Mesenchymal stem cell (in vitro differentiated cells and primary cell): ENCODE measurements around the gene RFC2.

Source experiments
- DNase-seq: peaks from one replicate; pipeline ENCODE4 v3.0.0-alpha.2; 2013
- H2AFZ ChIP-seq: one replicate; pipeline ENCODE4 v1.6.1; 2013; ENCODE audit warnings: low read depth, mild to moderate bottlenecking, control low read depth, inconsistent platforms, low read length, moderate library complexity
- H2AK5ac ChIP-seq: 2 replicates; pipeline ENCODE4 v1.6.1; 2013; ENCODE audit warnings: low read length, moderate library complexity, mild to moderate bottlenecking, inconsistent platforms; ENCODE audit not compliant: severe bottlenecking
- H2BK120ac ChIP-seq: one replicate; pipeline ENCODE4 v1.6.1; 2013; ENCODE audit warnings: low read depth, mild to moderate bottlenecking, inconsistent platforms, low read length, moderate library complexity
- H2BK12ac ChIP-seq, 2 experiments: one replicate each; pipeline ENCODE4 v1.6.1; 2013; ENCODE audit warnings: inconsistent platforms in 2 of 2, low read length in 2 of 2, mild to moderate bottlenecking in 2 of 2, moderate library complexity in 2 of 2, control low read depth in 1 of 2
- H2BK15ac ChIP-seq: one replicate; pipeline ENCODE4 v1.6.1; 2013; ENCODE audit warnings: mild to moderate bottlenecking, low read depth, inconsistent platforms; ENCODE audit not compliant: poor library complexity, severe bottlenecking
- H2BK5ac ChIP-seq: 2 replicates; pipeline ENCODE4 v1.6.1; 2013; ENCODE audit warnings: low read depth, mild to moderate bottlenecking, low read length, control low read depth, inconsistent platforms; ENCODE audit not compliant: poor library complexity, severe bottlenecking
- H3K14ac ChIP-seq, 2 experiments: one replicate each; pipeline ENCODE4 v1.6.1; 2013; ENCODE audit warnings: inconsistent platforms in 2 of 2, low read length in 2 of 2, control low read depth in 1 of 2, mild to moderate bottlenecking in 1 of 2, moderate library complexity in 1 of 2
- H3K18ac ChIP-seq, 2 experiments: one replicate each; pipeline ENCODE4 v1.6.1; 2013; ENCODE audit warnings: inconsistent platforms in 2 of 2, low read length in 2 of 2, control low read depth in 1 of 2, low read depth in 1 of 2, mild to moderate bottlenecking in 1 of 2
- H3K23ac ChIP-seq, 2 experiments: one replicate each; pipeline ENCODE4 v1.6.1; 2013; ENCODE audit warnings: inconsistent platforms in 2 of 2, low read length in 2 of 2, mild to moderate bottlenecking in 2 of 2, moderate library complexity in 2 of 2, control low read depth in 1 of 2
- H3K27ac ChIP-seq: 2 replicates; pipeline ENCODE4 v1.5.1; 2013; ENCODE audit warnings: mild to moderate bottlenecking, moderate library complexity, low read length, control low read depth, inconsistent platforms; ENCODE audit not compliant: poor library complexity, severe bottlenecking
- H3K27me3 ChIP-seq, 2 experiments: 2 replicates each; pipeline versions ENCODE4 v1.6.1 to v1.7.0; 2013; ENCODE audit warnings: low read length in 2 of 2, mild to moderate bottlenecking in 2 of 2, moderate library complexity in 2 of 2, control low read depth in 1 of 2, inconsistent platforms in 1 of 2; ENCODE audit not compliant: control insufficient read depth in 1 of 2, insufficient read depth in 1 of 2
- H3K36me3 ChIP-seq, 2 experiments: 2 replicates each; pipeline versions ENCODE4 v1.6.1 to v1.7.0; 2013; ENCODE audit warnings: low read length in 2 of 2, control low read depth in 1 of 2, inconsistent platforms in 1 of 2, low read depth in 1 of 2, mild to moderate bottlenecking in 1 of 2; ENCODE audit not compliant: insufficient read depth in 2 of 2, control insufficient read depth in 1 of 2
- H3K4ac ChIP-seq, 2 experiments: one replicate each; pipeline ENCODE4 v1.6.1; 2013; ENCODE audit warnings: inconsistent platforms in 2 of 2, low read length in 2 of 2, mild to moderate bottlenecking in 2 of 2, moderate library complexity in 2 of 2, control low read depth in 1 of 2, low read depth in 1 of 2
- H3K4me1 ChIP-seq: 2 replicates; pipeline ENCODE4 v1.6.1; 2013; ENCODE audit warnings: low read depth, low read length, control low read depth; ENCODE audit not compliant: control insufficient read depth, insufficient read depth
- H3K4me2 ChIP-seq: 2 replicates; pipeline ENCODE4 v1.6.1; 2013; ENCODE audit warnings: low read length, mild to moderate bottlenecking, inconsistent platforms; ENCODE audit not compliant: poor library complexity, severe bottlenecking
- H3K4me3 ChIP-seq, 2 experiments: 2 replicates each; pipeline versions ENCODE4 v1.5.1 to v1.7.0; 2013; ENCODE audit warnings: low read length in 2 of 2, mild to moderate bottlenecking in 2 of 2, control low read depth in 1 of 2, low read depth in 1 of 2; ENCODE audit not compliant: insufficient read depth in 1 of 2
- H3K79me1 ChIP-seq: replicated peaks from 2 replicates; pipeline ENCODE4 v1.6.1; 2013; ENCODE audit warnings: mild to moderate bottlenecking, control low read depth, low read length, inconsistent platforms; ENCODE audit not compliant: poor library complexity, severe bottlenecking
- H3K9ac ChIP-seq: 2 replicates; pipeline ENCODE4 v1.7.0; 2013; ENCODE audit warnings: mild to moderate bottlenecking, low read length, moderate library complexity
- H3K9me3 ChIP-seq: 2 replicates; pipeline ENCODE4 v1.7.0; 2013; ENCODE audit warnings: mild to moderate bottlenecking, low read length; ENCODE audit not compliant: control insufficient read depth
- H4K8ac ChIP-seq: one replicate; pipeline ENCODE4 v1.6.1; 2013; ENCODE audit warnings: inconsistent platforms, mild to moderate bottlenecking, low read length, moderate library complexity
- H4K91ac ChIP-seq: one replicate; pipeline ENCODE4 v1.6.1; 2013; ENCODE audit warnings: mild to moderate bottlenecking, low read length, inconsistent platforms
- WGBS: methylation state at CpG from one replicate; pipeline ENCODE4 v1.1.7; 2013; ENCODE audit warnings: mixed read lengths; 5-methylcytosine and 5-hydroxymethylcytosine counted together

RFC2 gene

GRCh38 chr7:74272305-74273038, 18.3 kb upstream of the RFC2 start:
- Histone ChIP-seq H2AFZ (no peak overlapping the region), H3K9ac (peak overlapping the region; percentile 72), H3K27me3 (no peaks in the 10 kb centered on the region), H3K4me1 (peaks cover 17% of the 10 kb centered on the region), H3K36me3 (no peaks in the 10 kb centered on the region), H3K18ac (peak overlapping the region; percentile 89 to 92), H2BK120ac (peak overlapping the region; percentile 97), H3K4me3 (no peak overlapping the region), H2BK12ac (peak overlapping the region in 1 of 2 experiments; percentile 72), H3K4me2 (no peak overlapping the region), H3K27ac (peak overlapping the region; percentile 98), H3K14ac (no peak overlapping the region), H2AK5ac (no peak overlapping the region), H2BK15ac (peak overlapping the region; percentile 75), H3K4ac (peak overlapping the region; percentile 13 to 47), H3K9me3 (no peaks in the 10 kb centered on the region), H3K79me1 (no peaks in the 10 kb centered on the region), H4K8ac (peak overlapping the region; percentile 85), H2BK5ac (peak overlapping the region; percentile 95), H3K23ac (no peak overlapping the region), H4K91ac (peak overlapping the region; percentile 88)
- WGBS, result 0% methylated on average over 8 of the region's 10 CpGs
- DNase-seq, result peak; percentile 99

DNA sequence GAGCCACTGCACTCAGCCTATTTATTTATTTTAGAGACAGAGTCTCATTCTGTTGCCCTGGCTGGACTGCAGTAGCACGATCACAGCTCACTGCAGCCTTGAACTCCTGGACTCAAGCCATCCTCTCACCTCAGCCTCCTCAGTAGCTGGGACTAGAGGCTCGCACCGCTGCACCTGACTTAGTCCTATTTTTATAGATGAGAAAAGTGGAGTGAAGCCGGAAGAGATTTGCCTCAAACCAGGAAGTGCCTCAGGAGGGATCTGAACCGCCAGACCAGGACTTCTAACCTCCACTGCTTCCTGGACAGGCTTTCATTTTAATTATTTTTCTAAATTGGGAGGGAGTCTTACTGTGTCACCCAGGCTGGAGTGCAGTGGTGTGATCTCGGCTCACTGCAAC, 17.5 kb upstream of the RFC2 start:
- Histone ChIP-seq H4K91ac (peak overlapping the region; percentile 97), H3K18ac (peak overlapping the region; percentile 89 to 92), H2BK12ac (peak overlapping the region; percentile 59 to 94), H3K79me1 (no peaks in the 10 kb centered on the region), H2BK5ac (peak overlapping the region; percentile 95), H3K4ac (peak overlapping the region; percentile 13 to 47), H3K27ac (peak overlapping the region; percentile 98), H3K9ac (peak overlapping the region; percentile 72), H4K8ac (peak overlapping the region; percentile 85), H3K4me3 (no peak overlapping the region), H2BK120ac (peak overlapping the region; percentile 97), H2AK5ac (peak overlapping the region; percentile 81), H3K14ac (no peak overlapping the region), H2AFZ (no peak overlapping the region), H3K9me3 (no peaks in the 10 kb centered on the region), H3K23ac (no peak overlapping the region), H3K4me2 (no peak overlapping the region), H3K27me3 (no peaks in the 10 kb centered on the region), H3K4me1 (peaks cover 18% of the 10 kb centered on the region), H2BK15ac (peak overlapping the region; percentile 12), H3K36me3 (no peaks in the 10 kb centered on the region)
- peak; percentile 48 for DNase-seq
- 65% methylated on average over 6 of the region's 6 CpGs for WGBS

- Histone ChIP-seq H3K9me3 (no peaks in the 10 kb centered on the region), H3K14ac (no peak overlapping the region), H3K4me2 (peak overlapping the region; percentile 87), H3K4ac (peak overlapping the region in 1 of 2 experiments; percentile 68), H3K9ac (peak overlapping the region; percentile 60), H3K27me3 (no peaks in the 10 kb centered on the region), H2AK5ac (no peak overlapping the region), H3K27ac (no peak overlapping the region), H3K4me3 (peak overlapping the region; percentile 49 to 70), H3K4me1 (peaks cover 15% of the 10 kb centered on the region), H2BK15ac (peak overlapping the region; percentile 23), H4K8ac (peak overlapping the region; percentile 49), H3K23ac (no peak overlapping the region), H3K36me3 (no peaks in the 10 kb centered on the region), H3K18ac (peak overlapping the region; percentile 13 to 91), H4K91ac (peak overlapping the region; percentile 86), H2BK5ac (no peak overlapping the region), H2AFZ (no peak overlapping the region), H3K79me1 (no peaks in the 10 kb centered on the region), H2BK120ac (peak overlapping the region; percentile 61), H2BK12ac (peak overlapping the region in 1 of 2 experiments; percentile 84)
- DNase-seq, result peak; percentile 78
- WGBS, result under 1% methylated on average over 13 of the region's 17 CpGs
Observed at GRCh38 chr7:74269757-74270277, 15.6 kb upstream of the RFC2 start.

GRCh38 chr7:74267756-74268565, 13.8 kb upstream of the RFC2 start:
- Histone ChIP-seq H3K36me3 (no peaks in the 10 kb centered on the region), H3K27ac (no peak overlapping the region), H3K4me2 (no peak overlapping the region), H3K9ac (no peak overlapping the region), H4K8ac (no peak overlapping the region), H3K27me3 (no peaks in the 10 kb centered on the region), H3K79me1 (no peaks in the 10 kb centered on the region), H3K9me3 (no peaks in the 10 kb centered on the region), H2BK15ac (no peak overlapping the region), H2BK120ac (no peak overlapping the region), H3K4ac (no peak overlapping the region), H2BK5ac (no peak overlapping the region), H3K14ac (no peak overlapping the region), H2AFZ (no peak overlapping the region), H3K23ac (no peak overlapping the region), H3K18ac (peak overlapping the region in 1 of 2 experiments; percentile 60), H3K4me1 (peaks cover 12% of the 10 kb centered on the region), H2AK5ac (no peak overlapping the region), H4K91ac (no peak overlapping the region), H2BK12ac (peak overlapping the region; percentile 61 to 69), H3K4me3 (no peak overlapping the region)
- DNase-seq, result peak; percentile 65
- 76% methylated on average over 11 of the region's 13 CpGs for WGBS
